Prostate gland (tissue), 2 donors: ENCODE data around the gene GID8. TPM values are rescaled to one million over a fixed set of nuclear protein-coding genes. Genes with fewer than 3 reads are reported as not detected.

Experiments
- DNase-seq: peaks from one replicate; pipeline ENCODE4 v3.0.0-alpha.2; 2019; ENCODE audit warnings: low spot score
- H3K27ac ChIP-seq, 2 donors: fragments of 200-600 bp; sonication (generic); 2 replicates each; pipeline ENCODE4 v1.5.1; 2017 to 2019
- H3K27me3 ChIP-seq: fragments of 200-600 bp; sonication (generic); replicated peaks from 2 replicates; pipeline ENCODE4 v1.5.1; 2019; ENCODE audit not compliant: insufficient read depth
- H3K36me3 ChIP-seq, 2 donors: fragments of 200-600 bp; sonication (generic); 1 replicate in 1 of 2; 2 replicates in 1 of 2; pipeline versions ENCODE4 v1.5.1 to v1.8.1; 2017 to 2019
- H3K4me1 ChIP-seq: fragments of 200-600 bp; sonication (generic); replicated peaks from 2 replicates; pipeline ENCODE4 v1.5.1; 2019
- H3K4me3 ChIP-seq, 2 donors: fragments of 200-600 bp; sonication (generic); 2 replicates each; pipeline ENCODE4 v1.5.1; 2017 to 2019
- H3K9me3 ChIP-seq: fragments of 200-600 bp; sonication (generic); 2 replicates; pipeline ENCODE4 v1.5.1; 2017
- POLR2A ChIP-seq: fragments of 450-650 bp; IDR thresholded peaks from one replicate; pipeline ENCODE4 v1.6.1; 2016; ENCODE audit warnings: antibody characterized with exemption, mild to moderate bottlenecking
- POLR2AphosphoS5 ChIP-seq: sonication (generic); formaldehyde crosslinking; IDR thresholded peaks from one replicate; pipeline ENCODE4 v1.6.1; 2017; ENCODE audit warnings: antibody characterized with exemption
- whole genome bisulfite sequencing: methylation state at CpG from one replicate; pipeline ENCODE4 v1.1.5; 2018; 5-methylcytosine and 5-hydroxymethylcytosine counted together
- intact Hi-C: fragments of 100-400 bp; cut with DNase I; formaldehyde crosslinking; loops from one replicate; pipeline ENCODE4 v1.14.2; 2022
- total RNA-seq, 2 donors: library from RNA; depleted of rRNA; stranded (reverse); fragments of >200 nt; gene quantifications; one replicate each; pipeline ENCODE4 v1.1.0, GENCODE V29; 2016
- TF ChIP-seq, protein P1 (sequence below), 4 experiments: fragments of 200-600 bp in 2 of 4; fragments of 450-650 bp in 2 of 4; sonication (generic) in 2 of 4; IDR thresholded peaks; 1 replicate in 3 of 4; 2 replicates in 1 of 4; pipeline ENCODE4 v1.5.1; 2016 to 2019; ENCODE audit warnings: antibody characterized with exemption in 4 of 4, mild to moderate bottlenecking in 2 of 4, moderate library complexity in 2 of 4

GID8 gene
- total RNA-seq, 2 donors from 2014 or later, result 38.7 to 42.7 TPM

DNA sequence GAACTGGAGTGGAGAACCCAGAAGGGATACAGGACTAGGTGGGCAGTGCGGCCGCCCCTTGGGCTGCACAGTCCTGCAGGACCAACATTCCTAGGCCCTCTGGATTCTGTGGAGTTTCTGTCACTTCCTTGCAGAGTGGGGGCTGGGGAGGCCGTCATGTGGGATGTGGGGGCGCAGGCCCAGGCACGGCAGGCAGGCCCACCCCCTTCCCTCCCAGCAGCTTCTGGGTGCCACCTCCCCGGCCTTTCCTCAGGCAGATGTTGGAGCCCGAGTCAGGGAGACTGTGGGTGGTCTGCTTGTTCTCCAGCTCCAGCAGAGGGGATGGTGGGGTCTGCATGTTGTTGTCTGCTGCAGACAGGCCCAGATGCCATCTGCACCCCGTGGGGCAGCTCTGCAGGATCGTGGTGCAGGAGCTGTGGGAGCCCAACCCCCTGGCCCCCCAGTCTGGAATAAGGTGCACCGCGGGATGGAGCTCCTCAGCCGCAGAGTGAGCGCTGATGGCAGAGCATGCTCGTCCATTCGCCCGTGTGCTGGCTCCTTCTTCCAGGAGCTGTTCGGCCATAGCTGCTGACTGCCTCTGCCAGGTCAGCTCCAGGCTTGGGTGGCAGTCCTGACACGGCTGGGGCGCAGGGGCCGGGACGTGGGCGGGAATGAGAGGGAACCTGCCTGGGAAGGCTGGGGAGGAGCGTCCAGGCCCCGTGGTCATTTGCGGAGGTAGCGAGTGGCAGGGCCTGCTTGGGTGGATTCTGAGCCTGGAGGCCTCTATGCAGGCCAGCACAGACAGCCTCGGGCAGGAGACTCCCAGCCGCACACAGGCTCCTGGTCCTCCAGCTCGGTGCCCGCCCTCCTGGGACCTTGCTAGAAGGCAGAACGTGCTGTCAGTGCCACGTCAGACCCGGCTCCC lies 32.6 kb downstream of the GID8 start:
- Histone ChIP-seq H3K36me3 (no peaks in the 10 kb centered on the region), H3K4me1 (no peaks in the 10 kb centered on the region), H3K4me3 (no peak overlapping the region), H3K27ac (no peak overlapping the region), H3K9me3 (no peaks in the 10 kb centered on the region), H3K27me3 (peaks cover 20% of the 10 kb centered on the region)
- DNase-seq, result no peak
- intact Hi-C loops, result no loop called here
- WGBS, result 44% methylated on average over 22 of the region's 33 CpGs
- TF ChIP-seq POLR2A, result no peak
- TF ChIP-seq POLR2AphosphoS5, result no peak
- TF ChIP-seq, protein P1, sequence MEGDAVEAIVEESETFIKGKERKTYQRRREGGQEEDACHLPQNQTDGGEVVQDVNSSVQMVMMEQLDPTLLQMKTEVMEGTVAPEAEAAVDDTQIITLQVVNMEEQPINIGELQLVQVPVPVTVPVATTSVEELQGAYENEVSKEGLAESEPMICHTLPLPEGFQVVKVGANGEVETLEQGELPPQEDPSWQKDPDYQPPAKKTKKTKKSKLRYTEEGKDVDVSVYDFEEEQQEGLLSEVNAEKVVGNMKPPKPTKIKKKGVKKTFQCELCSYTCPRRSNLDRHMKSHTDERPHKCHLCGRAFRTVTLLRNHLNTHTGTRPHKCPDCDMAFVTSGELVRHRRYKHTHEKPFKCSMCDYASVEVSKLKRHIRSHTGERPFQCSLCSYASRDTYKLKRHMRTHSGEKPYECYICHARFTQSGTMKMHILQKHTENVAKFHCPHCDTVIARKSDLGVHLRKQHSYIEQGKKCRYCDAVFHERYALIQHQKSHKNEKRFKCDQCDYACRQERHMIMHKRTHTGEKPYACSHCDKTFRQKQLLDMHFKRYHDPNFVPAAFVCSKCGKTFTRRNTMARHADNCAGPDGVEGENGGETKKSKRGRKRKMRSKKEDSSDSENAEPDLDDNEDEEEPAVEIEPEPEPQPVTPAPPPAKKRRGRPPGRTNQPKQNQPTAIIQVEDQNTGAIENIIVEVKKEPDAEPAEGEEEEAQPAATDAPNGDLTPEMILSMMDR (IDR thresholded peaks at IDR 0.05), result no peak

DNA sequence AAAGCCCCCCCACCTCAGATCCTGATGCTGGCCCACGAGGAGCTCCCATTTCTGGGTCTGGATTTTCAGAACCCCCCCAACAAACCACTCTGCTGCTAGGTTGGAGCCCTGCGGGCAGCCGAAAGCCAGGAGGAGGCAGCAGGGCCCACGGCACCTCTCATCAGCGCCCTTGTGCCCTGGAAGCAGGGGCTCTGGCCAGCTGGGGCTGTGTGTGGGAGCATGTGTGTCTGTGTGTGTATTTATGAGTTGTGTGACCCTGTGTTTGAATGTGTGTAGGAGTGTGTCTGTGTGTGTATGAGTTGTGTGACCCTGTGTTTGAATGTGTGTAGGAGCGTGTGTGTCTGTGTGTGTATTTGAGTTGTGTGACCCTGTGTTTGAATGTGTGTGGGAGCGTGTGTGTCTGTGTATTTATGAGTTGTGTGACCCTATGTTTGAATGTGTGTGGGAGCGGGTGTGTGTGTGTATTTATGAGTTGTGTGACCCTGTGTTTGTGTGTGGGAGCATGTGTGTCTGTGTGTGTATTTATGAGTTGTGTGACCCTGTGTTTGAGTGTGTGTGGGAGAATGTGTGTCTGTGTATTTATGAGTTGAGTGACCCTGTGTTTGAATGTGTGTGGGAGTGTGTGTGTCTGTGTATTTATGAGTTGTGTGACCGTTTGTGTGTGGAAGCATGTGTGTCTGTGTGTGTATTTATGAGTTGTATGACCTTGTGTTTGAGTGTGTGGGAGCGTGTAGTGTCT lies 33.4 kb downstream of the GID8 start:
- Histone ChIP-seq H3K4me3 (no peak overlapping the region), H3K9me3 (no peaks in the 10 kb centered on the region), H3K27me3 (peaks cover 20% of the 10 kb centered on the region), H3K27ac (no peak overlapping the region), H3K36me3 (no peaks in the 10 kb centered on the region), H3K4me1 (no peaks in the 10 kb centered on the region)
- TF ChIP-seq POLR2A (no peak), POLR2AphosphoS5 (no peak)
- TF ChIP-seq, protein P1 (IDR thresholded peaks at IDR 0.05), result no peak
- intact Hi-C loops, result no loop called here
- no peak for DNase-seq
- 70% methylated on average over 10 of the region's 10 CpGs for WGBS

DNA sequence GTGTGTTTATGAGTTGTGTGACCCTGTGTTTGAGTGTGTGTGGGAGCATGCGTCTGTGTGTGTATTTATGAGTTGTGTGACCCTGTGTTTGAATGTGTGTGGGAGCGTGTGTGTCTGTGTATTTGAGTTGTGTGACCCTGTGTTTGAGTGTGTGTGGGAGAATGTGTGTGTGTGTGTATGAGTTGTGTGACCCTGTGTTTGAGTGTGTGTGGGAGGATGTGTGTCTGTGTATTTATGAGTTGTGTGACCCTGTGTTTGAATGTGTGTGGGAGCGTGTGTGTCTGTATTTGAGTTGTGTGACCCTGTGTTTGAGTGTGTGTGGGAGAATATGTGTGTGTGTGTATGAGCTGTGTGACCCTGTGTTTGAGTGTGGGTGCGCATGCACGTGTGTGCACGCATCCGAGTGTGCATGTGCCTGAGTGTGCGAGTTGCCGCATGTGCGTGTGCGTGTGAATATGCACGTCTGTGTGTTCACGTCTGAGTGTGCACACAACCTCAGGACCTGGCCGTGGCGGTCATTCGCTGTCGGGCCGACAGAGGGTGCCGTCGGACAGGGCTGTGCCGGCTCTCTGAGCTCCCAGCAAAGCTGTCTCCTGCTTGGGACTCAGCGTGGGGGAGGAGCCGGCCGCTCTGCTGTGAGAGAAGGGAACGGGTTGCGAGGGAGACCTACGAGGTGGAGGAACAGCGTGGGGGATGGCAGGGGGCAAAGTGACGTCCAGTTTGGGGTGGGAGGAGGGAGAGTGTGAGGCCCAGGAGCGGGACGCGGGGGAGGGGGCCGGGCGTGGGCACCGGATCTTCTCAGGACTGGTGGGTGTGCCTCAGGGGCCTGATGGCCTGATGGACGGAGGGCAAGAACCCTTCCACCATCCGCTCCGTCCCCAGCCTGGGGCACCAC lies 34.2 kb downstream of the GID8 start:
- H3K9me3 ChIP-seq, result no peaks in the 10 kb centered on the region
- no peak overlapping the region for H3K4me3 ChIP-seq
- H3K36me3 ChIP-seq, result no peaks in the 10 kb centered on the region
- intact Hi-C loops, result loop anchor here (1.0 kb wide), 1 partner anchor 37 kb away; no protein-coding TSS in a partner anchor
- TF ChIP-seq POLR2AphosphoS5, result peak; percentile 31
- no peak for TF ChIP-seq POLR2A
- TF ChIP-seq, protein P1 (IDR thresholded peaks at IDR 0.05), result peak; percentile 42 to 95 (median 80)
- no peaks in the 10 kb centered on the region for H3K4me1 ChIP-seq
- WGBS, result 4% methylated on average over 38 of the region's 38 CpGs
- peak; percentile 77 for DNase-seq
- no peak overlapping the region for H3K27ac ChIP-seq
- peaks cover 24% of the 10 kb centered on the region for H3K27me3 ChIP-seq

DNA sequence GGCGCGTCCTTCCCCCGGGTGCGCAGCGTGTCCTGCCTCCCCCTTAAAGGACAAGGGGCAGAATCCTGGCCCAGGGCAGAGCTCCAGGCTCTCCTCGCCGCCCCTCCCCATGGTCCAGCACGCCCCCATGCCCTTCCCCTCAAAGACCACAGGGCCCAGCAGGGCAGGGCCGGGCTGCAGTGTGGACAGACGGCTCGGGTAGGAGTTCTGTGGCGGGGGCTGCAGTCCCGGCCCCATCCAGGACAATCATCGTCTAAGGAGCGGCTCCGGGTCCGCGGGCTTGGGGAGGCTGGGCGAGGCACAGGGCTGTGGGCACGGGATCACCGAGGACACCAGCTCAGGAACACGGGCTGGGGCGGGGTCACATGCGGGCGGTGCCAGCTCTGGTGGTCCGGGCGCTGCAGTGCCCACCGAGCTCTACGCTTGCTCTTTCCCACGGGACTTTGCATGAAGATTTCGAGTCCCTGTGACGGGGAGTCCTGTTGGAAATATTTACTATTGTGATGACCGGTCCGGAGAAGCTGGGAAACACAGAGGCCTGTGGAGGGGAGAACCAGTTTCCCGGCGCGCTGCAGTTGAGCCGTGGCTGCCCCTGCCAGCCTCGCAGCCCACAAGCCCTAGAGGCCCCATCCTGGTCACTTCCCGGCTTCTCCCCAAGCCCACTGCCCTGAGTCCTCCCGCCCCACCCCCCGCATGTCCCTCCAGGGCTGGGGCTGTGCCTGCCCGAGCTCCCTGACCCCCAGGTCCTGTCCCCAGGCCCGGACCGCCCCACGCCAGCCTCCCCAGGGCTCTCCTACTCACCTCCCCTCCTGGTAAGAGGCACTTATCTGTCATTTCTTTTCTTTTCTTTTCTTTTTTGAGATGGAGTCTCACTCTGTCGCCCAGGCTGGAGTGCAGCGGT lies 35.1 kb downstream of the GID8 start:
- WGBS, result 18% methylated on average over 47 of the region's 48 CpGs
- H3K27me3 ChIP-seq, result peaks cover 31% of the 10 kb centered on the region
- no peak overlapping the region for H3K4me3 ChIP-seq
- intact Hi-C loops, result loop anchor here (1.0 kb wide), 1 partner anchor 36 kb away; no protein-coding TSS in a partner anchor
- DNase-seq, result no peak
- TF ChIP-seq POLR2A (no peak), POLR2AphosphoS5 (no peak)
- TF ChIP-seq, protein P1 (IDR thresholded peaks at IDR 0.05), result no peak
- no peaks in the 10 kb centered on the region for H3K4me1 ChIP-seq
- H3K27ac ChIP-seq, result no peak overlapping the region
- H3K36me3 ChIP-seq, result no peaks in the 10 kb centered on the region
- H3K9me3 ChIP-seq, result no peaks in the 10 kb centered on the region
